ENCODE results near the gene PJA2.
"Not testable (repeated sequence)": the region's sequence is repeated elsewhere in the genome, so short reads cannot be mapped to it uniquely, and the experiment has no call there.

Gene PJA2

DNA sequence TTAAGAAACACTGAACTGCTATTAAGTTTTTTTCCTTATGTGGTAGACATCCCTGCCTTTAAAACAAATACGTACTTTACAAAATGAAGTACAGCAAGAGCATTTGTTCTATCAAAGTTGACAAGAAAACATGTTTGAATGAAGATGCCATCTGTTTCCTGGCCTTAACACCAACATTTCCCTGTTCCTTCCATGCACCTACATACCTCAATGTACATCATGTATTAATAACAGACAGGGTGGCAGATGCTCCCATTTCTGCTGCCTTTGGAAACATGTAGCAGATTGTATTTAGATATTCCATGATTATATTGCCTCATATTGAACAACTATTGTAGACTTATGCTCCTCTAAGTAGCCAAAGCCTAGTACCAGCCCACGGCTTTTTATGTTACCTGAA, 104.4 kb downstream of the PJA2 start:
- DNase-seq, result no peak

DNA sequence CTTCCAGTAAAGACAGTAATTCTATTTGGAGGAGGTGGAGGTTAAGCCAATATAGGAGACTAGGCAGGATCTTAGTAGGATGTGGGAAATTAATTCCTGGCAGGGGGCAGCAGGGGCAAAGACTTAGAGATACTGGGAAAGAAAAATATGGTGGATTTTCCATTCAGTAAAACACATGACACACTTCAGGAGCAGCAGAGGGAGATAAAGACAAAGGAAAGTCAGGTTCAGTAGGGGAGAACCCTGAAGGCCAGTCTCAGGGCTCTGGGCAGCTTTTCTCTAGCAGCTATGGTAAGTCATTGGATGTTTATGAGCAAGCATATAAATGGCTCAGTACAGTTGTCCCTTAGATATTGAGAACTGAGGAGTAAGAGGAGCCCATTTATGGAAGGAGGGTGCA, 105.5 kb downstream of the PJA2 start:
- DNase-seq, result no peak

DNA sequence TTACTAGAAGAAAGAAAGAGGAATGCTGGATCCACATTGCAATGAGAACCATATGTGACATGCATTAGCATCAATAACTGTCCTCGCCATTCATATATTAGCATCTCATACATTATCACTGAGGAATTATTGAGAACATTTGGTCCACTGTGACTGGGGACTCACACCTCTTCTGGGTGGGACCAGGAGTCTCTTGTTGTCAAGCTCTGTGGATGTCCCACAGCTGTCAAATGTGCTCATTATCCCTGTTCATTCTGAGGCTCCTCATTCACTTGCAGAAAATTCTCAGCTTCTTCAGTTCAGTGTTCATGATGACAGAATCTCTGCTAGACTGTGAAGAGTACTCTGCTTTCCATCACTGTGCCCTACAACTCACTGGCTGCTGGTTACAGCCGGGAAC, 109.4 kb downstream of the PJA2 start:
- DNase-seq, result no peak

DNA sequence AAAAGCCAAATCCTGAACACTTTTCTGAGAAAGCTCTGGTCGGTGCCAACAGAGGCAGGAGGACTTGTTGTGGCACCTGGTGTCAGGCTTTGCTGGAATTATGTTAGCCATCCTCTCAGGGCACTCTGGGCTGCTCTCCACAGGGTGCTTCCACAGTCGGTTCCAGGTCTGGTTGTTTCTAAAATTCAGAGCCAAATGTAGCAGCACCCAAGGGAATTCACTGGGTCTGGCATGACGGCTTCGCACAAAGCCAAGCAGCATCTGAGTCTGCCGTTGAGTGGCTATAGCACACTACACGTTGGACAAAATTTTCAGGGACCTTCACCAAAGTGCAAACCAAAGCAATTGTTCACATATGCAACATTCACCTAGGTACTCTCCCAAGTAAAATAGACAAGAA, 110.2 kb downstream of the PJA2 start:
- DNase-seq, result no peak

DNA sequence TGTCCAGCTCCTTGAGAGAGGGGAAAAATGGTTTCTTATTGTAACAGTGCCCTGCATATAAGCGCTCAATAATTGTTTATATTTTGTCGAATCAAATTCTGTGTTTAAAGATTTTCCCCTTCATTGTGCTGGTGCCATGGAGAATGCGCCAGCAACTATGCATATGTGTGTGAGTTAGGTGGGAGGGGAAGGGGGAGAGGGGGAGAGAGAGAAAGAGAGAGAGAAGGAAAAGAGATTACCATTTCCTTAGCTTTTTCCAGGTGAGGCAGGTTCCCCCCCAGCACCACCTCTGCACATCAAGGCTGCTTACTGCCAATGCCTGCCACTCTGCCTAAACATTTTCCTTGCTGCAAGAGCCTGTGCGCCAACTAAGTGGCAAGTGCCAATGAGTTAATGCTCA, 111.0 kb downstream of the PJA2 start:
- no peak for DNase-seq

DNA sequence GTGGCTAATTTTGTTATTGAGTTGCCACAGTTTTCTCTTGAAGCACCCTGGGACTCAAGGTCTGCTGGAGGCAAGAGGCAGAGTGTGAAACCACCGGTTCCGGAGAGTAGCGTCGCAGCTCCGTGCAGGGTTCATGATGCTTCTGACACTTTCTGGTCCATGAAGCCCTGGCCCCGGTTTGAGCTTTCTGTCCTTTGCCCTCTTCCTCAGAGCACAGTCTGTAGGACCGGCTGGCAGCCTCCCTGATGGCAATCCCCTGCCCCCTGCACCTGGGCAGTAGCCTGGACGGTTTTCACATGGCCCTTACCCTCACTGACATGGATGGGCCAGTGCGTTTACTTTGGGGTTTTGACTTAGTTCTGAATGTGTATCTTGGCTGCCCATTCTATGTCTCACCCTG, 111.9 kb downstream of the PJA2 start:
- no peak for DNase-seq

DNA sequence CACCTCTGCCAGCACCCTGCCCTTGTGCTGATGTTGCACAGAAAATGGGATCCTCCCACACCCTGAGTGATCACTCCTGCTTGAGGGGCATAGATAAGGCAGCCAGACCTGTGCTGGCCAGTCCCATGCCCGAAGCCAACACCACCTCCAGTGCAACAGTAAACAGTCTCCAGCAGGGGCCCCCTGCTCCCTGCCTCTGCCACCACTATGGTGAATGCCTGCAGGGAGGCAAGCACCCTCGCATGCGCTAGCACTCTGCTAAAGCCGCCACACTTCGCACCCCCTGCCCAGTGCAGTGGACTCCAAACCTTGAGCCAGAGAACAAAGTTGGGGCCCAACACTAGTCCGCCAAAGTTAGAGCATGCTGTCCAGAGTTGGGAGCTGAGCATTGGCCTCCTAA, 118.7 kb downstream of the PJA2 start:
- no peak for DNase-seq

DNA sequence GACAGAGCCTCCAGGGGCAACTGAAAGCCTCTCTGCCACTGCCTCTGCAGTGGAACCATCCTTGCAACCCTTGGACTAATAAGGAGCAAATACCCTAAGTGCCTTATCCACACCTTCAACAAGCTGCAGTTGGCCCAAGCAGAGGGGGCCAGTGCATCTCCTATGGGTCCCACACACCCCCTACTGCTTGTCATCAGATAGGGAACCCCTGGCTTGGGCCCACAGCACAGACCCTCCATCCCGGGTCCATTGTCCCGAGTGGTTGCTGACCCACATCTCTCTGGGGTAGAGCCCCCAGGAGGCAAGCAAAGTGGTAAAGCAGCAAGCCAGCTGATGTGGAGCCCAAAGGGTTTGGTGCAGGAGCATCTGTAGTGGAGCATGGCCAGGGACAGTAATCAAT, 119.5 kb downstream of the PJA2 start:
- DNase-seq, result no peak

DNA sequence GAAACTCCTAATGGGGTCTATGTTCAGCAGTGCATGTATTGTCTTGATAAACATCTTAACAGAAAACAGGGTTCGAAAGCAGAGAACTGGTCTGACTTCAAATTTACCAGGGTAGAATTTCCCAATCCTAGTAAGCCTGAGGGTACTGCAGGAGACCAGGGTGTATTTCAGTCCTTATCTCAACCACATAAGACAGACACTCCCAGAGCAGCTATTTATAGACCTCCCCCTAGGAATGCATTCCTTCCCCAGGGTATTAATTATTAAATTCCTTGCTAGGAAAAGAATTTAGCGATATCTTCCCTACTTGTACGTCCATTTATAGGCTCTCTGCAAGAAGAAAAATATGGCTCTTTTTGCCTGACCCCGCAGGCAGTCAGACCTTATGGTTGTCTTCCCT, 123.1 kb downstream of the PJA2 start:
- DNase-seq, result not testable (repeated sequence)
